Activated CD8-positive, alpha-beta memory T cell treated with anti-CD3 and anti-CD28 coated beads, Interleukin-2, amount 50 U/mL, for 4 hours (primary cell): Measurements from ENCODE around the gene MLLT1.
A peak's percentile ranks its signal among the peaks of the same experiment; 100 is the strongest.

Source experiments
- DNase-seq: peaks from one replicate; pipeline ENCODE4 v3.0.0-alpha.2; 2020

Gene MLLT1

GRCh38 chr19:6204866-6205723 lies 74.7 kb downstream of the MLLT1 start:
- no peak for DNase-seq

DNA sequence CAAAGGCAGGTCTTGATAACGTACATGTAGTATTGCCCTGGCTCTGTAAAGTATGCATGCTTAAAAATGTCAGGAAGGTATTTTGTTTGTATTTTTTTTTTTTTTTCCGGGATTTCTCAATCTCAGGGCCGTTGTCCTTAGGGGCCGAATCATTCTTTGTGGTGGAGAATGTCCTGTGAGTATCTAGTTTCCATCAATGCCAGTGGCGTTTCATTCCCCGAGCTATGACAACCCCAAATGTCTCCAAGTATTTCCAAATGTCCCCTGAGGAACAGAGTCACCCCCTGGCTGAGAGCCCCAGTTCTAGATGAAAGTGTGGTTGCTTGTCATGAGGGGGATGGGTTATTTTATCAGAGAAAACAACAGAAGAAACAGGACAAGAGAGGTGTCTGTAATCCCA lies 75.6 kb downstream of the MLLT1 start:
- DNase-seq: no peak

DNA sequence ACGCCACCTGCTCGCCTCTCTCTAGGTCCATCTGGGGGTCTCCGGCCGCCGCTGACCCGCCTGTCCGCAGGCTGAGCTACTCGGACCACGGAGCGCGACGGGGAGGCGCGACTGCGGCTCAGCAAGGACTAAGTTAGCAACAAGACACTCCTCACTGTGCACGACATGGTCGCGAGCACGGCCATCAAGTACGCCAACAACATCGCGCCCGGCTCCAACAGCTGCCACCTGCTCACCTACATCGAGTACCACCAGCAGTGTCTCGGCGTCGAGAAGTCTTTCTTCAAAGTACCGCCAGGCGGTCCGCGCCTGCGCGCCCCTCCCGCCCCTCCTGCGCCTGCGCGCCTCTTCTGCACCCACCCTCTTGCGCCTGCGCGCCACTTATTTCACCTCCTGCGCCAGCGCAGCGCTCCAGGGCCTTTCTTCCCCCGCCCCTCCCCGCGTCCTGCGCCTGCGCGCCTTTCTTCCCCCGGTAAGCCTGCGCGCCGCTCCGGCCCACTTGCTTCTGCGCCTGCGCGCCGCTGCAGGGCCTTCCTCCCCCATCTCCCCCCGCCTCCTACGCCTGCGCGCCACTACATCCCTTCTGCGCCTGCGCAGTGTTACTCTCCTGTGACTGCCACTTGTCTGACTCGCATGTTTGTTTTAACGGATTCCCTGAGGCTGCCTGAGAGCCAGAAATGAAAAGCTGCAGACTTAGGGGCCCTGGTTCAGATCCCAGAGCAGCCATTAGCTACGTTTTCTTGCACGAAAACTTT lies 80.4 kb downstream of the MLLT1 start:
- DNase-seq: peak; percentile 100

DNA sequence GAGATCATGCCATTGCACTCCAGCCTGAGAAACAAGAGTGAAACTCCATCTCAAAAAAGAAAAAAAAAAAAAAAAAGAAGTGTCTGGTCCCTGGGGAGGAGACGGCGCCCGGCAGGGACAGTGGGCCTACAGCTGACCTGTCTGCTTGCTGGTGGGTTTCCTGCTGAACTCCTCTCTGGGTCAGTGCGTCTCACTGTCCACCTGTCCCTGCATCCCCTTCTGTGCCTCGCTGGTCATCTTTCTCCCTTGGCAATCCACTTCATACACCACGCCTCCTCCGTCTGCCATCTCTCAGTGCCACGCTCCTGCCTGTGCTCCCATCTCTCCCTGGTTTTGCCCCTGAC lies 80.9 kb downstream of the MLLT1 start:
- DNase-seq: no peak

DNA sequence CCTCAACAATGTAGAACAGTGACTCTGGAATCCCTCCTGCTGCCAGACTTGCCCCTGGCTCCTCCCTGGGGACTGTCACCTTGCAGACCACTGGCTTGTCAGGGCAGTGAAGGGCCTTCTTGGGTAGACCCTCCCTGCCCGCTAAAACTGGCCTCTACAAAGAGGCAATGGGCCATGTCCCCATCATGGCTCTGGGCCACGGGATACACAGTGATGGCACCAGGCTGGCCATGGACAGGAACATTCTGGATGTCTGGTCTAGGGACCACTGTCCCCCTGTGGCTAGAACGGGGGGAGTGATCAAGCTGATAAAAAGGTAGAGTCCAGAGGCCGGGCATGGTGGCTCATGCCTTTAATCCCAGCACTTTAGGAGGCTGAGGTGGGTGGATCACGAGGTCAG lies 83.4 kb downstream of the MLLT1 start:
- no peak for DNase-seq

- DNase-seq: no peak
These were observed 91.0 kb downstream of the MLLT1 start for GRCh38 chr19:6188811-6189210.

- DNase-seq: no peak
These were observed 92.4 kb downstream of the MLLT1 start for GRCh38 chr19:6187374-6187773.

GRCh38 chr19:6185835-6186834 lies 93.6 kb downstream of the MLLT1 start:
- no peak for DNase-seq

GRCh38 chr19:6185093-6185834 lies 94.5 kb downstream of the MLLT1 start:
- no peak for DNase-seq

- DNase-seq: no peak
These were observed 98.7 kb downstream of the MLLT1 start for GRCh38 chr19:6181119-6181518.

DNA sequence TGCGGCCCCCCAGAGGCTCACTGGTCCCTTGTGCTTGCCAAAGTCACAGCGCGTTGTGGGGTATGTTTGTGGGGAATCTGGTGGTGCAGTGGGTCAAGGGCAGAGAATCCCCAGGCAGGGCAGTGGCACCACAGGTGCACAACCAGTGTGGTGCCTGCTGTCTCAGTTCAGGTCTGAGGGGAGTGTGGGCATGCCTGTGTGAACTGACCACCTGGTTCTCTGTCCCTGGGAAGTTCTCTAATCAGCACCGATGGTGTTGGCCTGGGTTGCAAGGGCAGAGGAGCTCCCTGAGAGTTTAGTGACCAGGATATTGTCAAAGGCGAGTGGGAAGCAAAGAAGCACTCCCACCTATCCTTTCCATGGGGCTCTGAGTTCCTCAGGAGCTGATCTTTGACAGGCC lies 106.6 kb downstream of the MLLT1 start:
- DNase-seq: no peak

DNA sequence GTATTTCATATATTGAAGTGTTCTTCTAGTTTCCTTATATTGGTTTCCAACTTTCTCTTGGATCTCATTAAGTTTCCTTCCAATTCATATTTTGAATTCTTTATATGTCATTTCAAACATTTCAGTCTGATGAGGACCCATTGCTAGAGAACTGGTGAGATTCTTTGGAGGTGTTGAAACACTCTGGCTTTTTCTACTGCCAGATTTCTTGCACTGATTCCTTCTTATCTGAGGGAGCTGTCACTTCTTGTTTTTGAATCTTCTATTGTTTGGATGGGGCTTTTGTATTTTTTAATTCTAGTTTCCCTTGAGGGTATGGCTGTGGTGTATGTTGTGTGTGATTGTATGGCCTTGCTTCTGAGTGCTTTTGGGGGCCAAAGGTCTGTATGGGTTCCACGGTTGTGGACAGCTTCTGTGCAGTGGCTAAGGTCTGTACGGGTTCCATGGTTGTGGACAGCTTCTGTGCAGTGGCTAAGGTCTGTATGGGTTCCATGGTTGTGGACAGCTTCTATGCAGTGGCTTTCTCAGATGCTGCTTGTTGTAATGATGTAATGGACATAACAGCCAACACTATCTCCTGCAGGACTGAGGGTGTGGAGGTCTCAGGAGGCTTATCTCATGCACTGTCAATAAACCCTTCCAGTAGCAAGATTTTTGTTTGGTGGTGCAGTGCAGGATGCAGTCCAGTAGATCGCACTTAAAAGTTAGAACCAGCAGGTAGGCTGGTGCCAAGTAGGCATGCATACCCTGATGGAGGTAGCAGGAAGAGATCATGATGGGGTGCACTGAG lies 107.5 kb downstream of the MLLT1 start:
- no peak for DNase-seq

DNA sequence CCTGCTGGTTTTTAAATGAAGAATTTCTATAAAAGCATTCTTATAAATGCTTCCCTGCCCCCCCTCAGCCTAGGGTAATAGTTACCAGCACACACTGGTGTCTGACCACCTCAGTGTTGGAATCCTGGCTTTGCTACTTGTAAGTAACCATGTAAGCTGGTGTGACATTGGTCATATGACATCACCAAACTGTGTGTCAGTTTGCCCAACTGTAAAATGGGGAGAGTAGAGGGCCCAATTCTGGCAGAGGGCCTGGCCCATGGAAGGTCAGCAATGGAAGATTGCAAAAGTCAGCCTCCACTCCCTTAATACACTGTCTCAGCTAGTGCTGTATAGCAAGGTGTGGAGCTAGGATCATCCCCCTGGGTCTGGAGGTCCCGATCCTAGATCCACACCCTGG lies 112.7 kb downstream of the MLLT1 start:
- no peak for DNase-seq

DNA sequence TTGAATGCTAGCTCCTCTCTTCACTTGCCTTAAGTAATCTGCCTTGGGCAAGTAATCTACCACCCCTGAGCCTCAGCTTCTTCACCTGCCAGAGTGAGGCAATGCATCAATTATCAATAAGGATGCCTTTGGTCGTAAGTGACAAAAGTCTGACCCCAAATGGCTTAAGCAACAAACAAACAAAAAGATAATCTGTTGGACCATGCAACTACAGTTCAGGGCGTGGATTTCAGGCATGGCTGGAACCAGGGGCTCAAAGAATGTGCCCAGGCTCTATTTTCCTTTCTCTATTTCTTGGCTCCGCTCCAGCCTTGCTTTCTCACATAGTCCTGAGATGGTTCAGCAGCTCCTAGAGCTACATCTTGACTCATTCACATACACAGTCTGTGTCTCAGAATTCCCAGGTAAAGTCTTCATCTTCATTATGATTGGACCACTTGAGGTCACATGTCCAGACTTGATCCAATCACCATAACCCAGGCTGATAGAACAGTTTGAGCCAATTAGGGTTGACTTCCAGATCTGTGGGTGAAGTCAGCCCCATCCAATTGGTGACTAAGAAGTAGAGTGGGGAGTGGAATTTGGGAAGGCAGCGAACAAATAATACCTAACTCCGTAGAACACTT lies 114.8 kb downstream of the MLLT1 start:
- no peak for DNase-seq

DNA sequence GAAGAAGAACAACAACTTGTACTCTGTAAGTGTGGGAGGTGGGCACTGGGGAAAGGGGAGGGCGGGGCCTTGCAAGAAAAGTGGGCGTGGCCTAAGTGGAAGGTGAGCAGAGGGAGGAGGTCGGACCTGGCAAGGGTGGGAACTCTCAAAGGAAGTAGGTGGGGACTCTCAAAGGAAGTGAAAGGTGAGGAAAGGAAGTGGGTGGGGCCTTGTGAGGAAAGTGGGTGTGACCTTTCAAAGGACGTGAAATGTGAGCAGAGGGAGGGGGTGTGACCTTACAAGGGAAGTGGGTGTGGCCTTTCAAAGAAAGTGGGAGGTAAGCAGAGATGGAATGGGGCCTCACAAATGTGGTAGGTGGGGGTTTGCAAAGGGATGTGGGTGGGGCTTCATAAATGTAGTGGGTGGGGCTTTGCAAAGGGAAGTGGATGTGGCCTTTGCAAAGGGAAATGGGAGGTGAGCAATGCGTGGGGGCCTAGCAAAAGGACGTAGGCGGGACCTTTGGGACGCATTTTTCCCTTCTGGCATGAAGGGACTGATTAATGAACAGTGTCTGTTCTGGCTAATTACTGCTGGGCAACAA lies 118.4 kb downstream of the MLLT1 start:
- DNase-seq: peak; percentile 15
